ENCODE results near the gene CDON. TPM values are rescaled to one million over a fixed set of nuclear protein-coding genes. Genes with fewer than 3 reads are reported as not detected.

Gene CDON
- total and polyA plus RNA-seq, 2 of the 13 experiments (the other 11 are each of a cell fraction or from before 2014, with no cell fraction given): 9.6 to 12.8 TPM

DNA sequence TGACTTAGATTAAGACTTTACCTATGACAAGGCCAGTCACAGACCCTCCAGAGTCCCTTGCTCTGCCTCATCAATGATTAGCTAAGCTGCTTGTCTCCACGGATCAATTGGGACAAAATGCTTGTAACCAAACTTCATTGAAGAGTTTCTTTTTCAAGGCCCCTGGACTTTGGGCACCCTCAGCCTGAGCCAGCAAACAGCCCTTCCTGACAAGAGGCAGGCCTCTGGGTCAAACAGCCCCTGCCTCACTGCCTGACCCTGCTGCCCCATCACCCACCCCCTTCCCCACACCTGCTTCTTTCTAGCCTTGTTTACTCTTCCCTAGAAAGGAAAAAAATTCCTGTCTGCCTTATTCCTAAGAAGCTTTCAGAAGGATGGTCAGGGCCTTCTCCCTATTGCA lies 26.3 kb upstream of the CDON start (continued):
- TF ChIP-seq, protein P1, sequence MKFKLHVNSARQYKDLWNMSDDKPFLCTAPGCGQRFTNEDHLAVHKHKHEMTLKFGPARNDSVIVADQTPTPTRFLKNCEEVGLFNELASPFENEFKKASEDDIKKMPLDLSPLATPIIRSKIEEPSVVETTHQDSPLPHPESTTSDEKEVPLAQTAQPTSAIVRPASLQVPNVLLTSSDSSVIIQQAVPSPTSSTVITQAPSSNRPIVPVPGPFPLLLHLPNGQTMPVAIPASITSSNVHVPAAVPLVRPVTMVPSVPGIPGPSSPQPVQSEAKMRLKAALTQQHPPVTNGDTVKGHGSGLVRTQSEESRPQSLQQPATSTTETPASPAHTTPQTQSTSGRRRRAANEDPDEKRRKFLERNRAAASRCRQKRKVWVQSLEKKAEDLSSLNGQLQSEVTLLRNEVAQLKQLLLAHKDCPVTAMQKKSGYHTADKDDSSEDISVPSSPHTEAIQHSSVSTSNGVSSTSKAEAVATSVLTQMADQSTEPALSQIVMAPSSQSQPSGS (CRISPR knock-in tag; IDR thresholded peaks at IDR 0.05): 0 out of 2 replicates have a peak, but pooled peaks have one; percentile 41
- TF ChIP-seq ZNF282 (IDR thresholded peaks at IDR 0.05; ENCODE audit: partially characterized antibody): no peak
- TF ChIP-seq, protein P2, sequence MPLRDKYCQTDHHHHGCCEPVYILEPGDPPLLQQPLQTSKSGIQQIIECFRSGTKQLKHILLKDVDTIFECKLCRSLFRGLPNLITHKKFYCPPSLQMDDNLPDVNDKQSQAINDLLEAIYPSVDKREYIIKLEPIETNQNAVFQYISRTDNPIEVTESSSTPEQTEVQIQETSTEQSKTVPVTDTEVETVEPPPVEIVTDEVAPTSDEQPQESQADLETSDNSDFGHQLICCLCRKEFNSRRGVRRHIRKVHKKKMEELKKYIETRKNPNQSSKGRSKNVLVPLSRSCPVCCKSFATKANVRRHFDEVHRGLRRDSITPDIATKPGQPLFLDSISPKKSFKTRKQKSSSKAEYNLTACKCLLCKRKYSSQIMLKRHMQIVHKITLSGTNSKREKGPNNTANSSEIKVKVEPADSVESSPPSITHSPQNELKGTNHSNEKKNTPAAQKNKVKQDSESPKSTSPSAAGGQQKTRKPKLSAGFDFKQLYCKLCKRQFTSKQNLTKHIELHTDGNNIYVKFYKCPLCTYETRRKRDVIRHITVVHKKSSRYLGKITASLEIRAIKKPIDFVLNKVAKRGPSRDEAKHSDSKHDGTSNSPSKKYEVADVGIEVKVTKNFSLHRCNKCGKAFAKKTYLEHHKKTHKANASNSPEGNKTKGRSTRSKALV (CRISPR knock-in tag; IDR thresholded peaks at IDR 0.05): 0 out of 2 replicates have a peak, but pooled peaks have one; percentile 31
- no peak for TF ChIP-seq ZFYVE20 (CRISPR knock-in tag; IDR thresholded peaks at IDR 0.05; ENCODE audit: borderline replicate concordance, low read depth)
- TF ChIP-seq, protein P3, sequence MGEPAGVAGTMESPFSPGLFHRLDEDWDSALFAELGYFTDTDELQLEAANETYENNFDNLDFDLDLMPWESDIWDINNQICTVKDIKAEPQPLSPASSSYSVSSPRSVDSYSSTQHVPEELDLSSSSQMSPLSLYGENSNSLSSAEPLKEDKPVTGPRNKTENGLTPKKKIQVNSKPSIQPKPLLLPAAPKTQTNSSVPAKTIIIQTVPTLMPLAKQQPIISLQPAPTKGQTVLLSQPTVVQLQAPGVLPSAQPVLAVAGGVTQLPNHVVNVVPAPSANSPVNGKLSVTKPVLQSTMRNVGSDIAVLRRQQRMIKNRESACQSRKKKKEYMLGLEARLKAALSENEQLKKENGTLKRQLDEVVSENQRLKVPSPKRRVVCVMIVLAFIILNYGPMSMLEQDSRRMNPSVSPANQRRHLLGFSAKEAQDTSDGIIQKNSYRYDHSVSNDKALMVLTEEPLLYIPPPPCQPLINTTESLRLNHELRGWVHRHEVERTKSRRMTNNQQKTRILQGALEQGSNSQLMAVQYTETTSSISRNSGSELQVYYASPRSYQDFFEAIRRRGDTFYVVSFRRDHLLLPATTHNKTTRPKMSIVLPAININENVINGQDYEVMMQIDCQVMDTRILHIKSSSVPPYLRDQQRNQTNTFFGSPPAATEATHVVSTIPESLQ (CRISPR knock-in tag; conservative IDR thresholded peaks at IDR 0.05): no peak
- TF ChIP-seq ZBTB38 (CRISPR knock-in tag; IDR thresholded peaks at IDR 0.05): 0 out of 2 replicates have a peak, but pooled peaks have one; percentile 20
- no peak for TF ChIP-seq GATAD1 (CRISPR knock-in tag; IDR thresholded peaks at IDR 0.05)
- no peak for TF ChIP-seq SATB2 (CRISPR knock-in tag; IDR thresholded peaks at IDR 0.05)
- TF ChIP-seq ATF7 (IDR thresholded peaks at IDR 0.05): no peak
- TF ChIP-seq ATF7 (CRISPR knock-in tag; IDR thresholded peaks at IDR 0.05): no peak
- no peak for TF ChIP-seq TCF12 (IDR thresholded peaks at IDR 0.05)
- 0 out of 2 replicates have a peak, but pooled peaks have one; percentile 54 for TF ChIP-seq TCF12 (CRISPR knock-in tag; IDR thresholded peaks at IDR 0.05)
- TF ChIP-seq KLF13 (CRISPR knock-in tag; IDR thresholded peaks at IDR 0.05): no peak
- TF ChIP-seq MIXL1 (CRISPR knock-in tag; IDR thresholded peaks at IDR 0.05): peak; percentile 86
- TF ChIP-seq ELF1 (CRISPR knock-in tag; IDR thresholded peaks at IDR 0.05): no peak
- TF ChIP-seq ADNP (CRISPR knock-in tag; IDR thresholded peaks at IDR 0.05): no peak
- no peak for TF ChIP-seq ZNF567 (CRISPR knock-in tag; IDR thresholded peaks at IDR 0.05; ENCODE audit: borderline replicate concordance)
- no peak; the same call in 1 of the 2 replicates for TF ChIP-seq CBX5 (CRISPR knock-in tag; IDR thresholded peaks at IDR 0.05; ENCODE audit: borderline replicate concordance)
- TF ChIP-seq SMYD3 (CRISPR knock-in tag; IDR thresholded peaks at IDR 0.05): no peak
- no peak for TF ChIP-seq KAT2B (IDR thresholded peaks at IDR 0.05; ENCODE audit: borderline replicate concordance, low read depth, low read length)
- TF ChIP-seq WIZ (CRISPR knock-in tag; IDR thresholded peaks at IDR 0.05): no peak
- TF ChIP-seq MTA1 (CRISPR knock-in tag; IDR thresholded peaks at IDR 0.05; ENCODE audit: borderline replicate concordance): peak; percentile 90; the same call in 1 of the 2 replicates
- TF ChIP-seq, protein P4, sequence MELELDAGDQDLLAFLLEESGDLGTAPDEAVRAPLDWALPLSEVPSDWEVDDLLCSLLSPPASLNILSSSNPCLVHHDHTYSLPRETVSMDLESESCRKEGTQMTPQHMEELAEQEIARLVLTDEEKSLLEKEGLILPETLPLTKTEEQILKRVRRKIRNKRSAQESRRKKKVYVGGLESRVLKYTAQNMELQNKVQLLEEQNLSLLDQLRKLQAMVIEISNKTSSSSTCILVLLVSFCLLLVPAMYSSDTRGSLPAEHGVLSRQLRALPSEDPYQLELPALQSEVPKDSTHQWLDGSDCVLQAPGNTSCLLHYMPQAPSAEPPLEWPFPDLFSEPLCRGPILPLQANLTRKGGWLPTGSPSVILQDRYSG (CRISPR knock-in tag; IDR thresholded peaks at IDR 0.05): no peak
- no peak for TF ChIP-seq ZNF652 (CRISPR knock-in tag; IDR thresholded peaks at IDR 0.05; ENCODE audit: borderline replicate concordance, low read depth)
- no peak for TF ChIP-seq RBM39 (IDR thresholded peaks at IDR 0.05; ENCODE audit: low read depth, low read length, poor library complexity, severe bottlenecking)
- TF ChIP-seq ZNF768 (CRISPR knock-in tag; IDR thresholded peaks at IDR 0.05): no peak
- TF ChIP-seq SP2 (CRISPR knock-in tag; IDR thresholded peaks at IDR 0.05): no peak
- 0 out of 2 replicates have a peak, but pooled peaks have one; percentile 59 for TF ChIP-seq NKX3-1 (CRISPR knock-in tag; IDR thresholded peaks at IDR 0.05)

All from HepG2 (cell line).